GM23338 (cell line): ENCODE results near the gene PPIP5K1. TPM values are rescaled to one million over a fixed set of nuclear protein-coding genes. Genes with fewer than 3 reads are reported as not detected.
A peak's percentile ranks its signal among the peaks of the same experiment; 100 is the strongest.

Source experiments
- ATAC-seq: fragments of 200-7000 bp; cut with Tn5 transposase; 3 replicates; pipeline ENCODE4 v1.9.1; 2020
- DNase-seq: peaks from one replicate; pipeline ENCODE4 v3.0.0-alpha.2; 2015; ENCODE audit warnings: low spot score
- H2AFZ ChIP-seq: fragments of 200-600 bp; sonication (generic); 2 replicates; pipeline ENCODE4 v1.8.0; 2016; ENCODE audit warnings: antibody characterized with exemption, mild to moderate bottlenecking, moderate library complexity
- H3F3A ChIP-seq: fragments of 200-600 bp; sonication (generic); replicated peaks from 2 replicates; pipeline ENCODE4 v1.8.0; 2017; ENCODE audit warnings: antibody characterized with exemption, mixed run types, low read depth
- H3K27ac ChIP-seq: fragments of 200-600 bp; sonication (generic); 2 replicates; pipeline ENCODE4 v1.6.1; 2016; ENCODE audit warnings: low read depth
- H3K27me3 ChIP-seq: fragments of 200-600 bp; sonication (generic); 2 replicates; pipeline ENCODE4 v1.8.0; 2016; ENCODE audit warnings: mild to moderate bottlenecking, mixed run types, moderate library complexity; ENCODE audit not compliant: insufficient read depth
- H3K36me3 ChIP-seq: fragments of 200-600 bp; sonication (generic); 2 replicates; pipeline ENCODE4 v1.8.0; 2016; ENCODE audit warnings: mild to moderate bottlenecking; ENCODE audit not compliant: insufficient read depth
- H3K4me1 ChIP-seq: fragments of 200-600 bp; sonication (generic); 2 replicates; pipeline ENCODE4 v1.8.0; 2016; ENCODE audit warnings: mild to moderate bottlenecking, moderate library complexity; ENCODE audit not compliant: insufficient read depth
- H3K4me2 ChIP-seq: fragments of 200-600 bp; sonication (generic); 2 replicates; pipeline ENCODE4 v1.7.1; 2017; ENCODE audit warnings: mixed run types
- H3K4me3 ChIP-seq: fragments of 200-600 bp; sonication (generic); 2 replicates; pipeline ENCODE4 v1.6.1; 2016; ENCODE audit warnings: mixed run types
- H3K79me2 ChIP-seq: fragments of 200-600 bp; sonication (generic); replicated peaks from 2 replicates; pipeline ENCODE4 v1.8.0; 2017; ENCODE audit warnings: mild to moderate bottlenecking; ENCODE audit not compliant: insufficient read depth
- H3K9me2 ChIP-seq: fragments of 200-600 bp; sonication (generic); 2 replicates; pipeline ENCODE4 v1.8.0; 2017; ENCODE audit not compliant: insufficient read depth
- H4K20me1 ChIP-seq: fragments of 200-600 bp; sonication (generic); replicated peaks from 2 replicates; pipeline ENCODE4 v1.8.0; 2017; ENCODE audit warnings: mild to moderate bottlenecking; ENCODE audit not compliant: insufficient read depth
- H3K27ac Mint-ChIP-seq: 2 replicates; pipeline ENCODE4 v1.8.0; 2020; ENCODE audit warnings: inconsistent platforms, mild to moderate bottlenecking, moderate library complexity, mixed read lengths
- H3K27me3 Mint-ChIP-seq: 3 replicates; pipeline ENCODE4 v1.8.0; 2022; ENCODE audit warnings: low read depth, mild to moderate bottlenecking, moderate library complexity, mixed read lengths, inconsistent platforms; ENCODE audit not compliant: insufficient read depth, poor library complexity
- H3K36me3 Mint-ChIP-seq: 3 replicates; pipeline ENCODE4 v1.8.0; 2021; ENCODE audit warnings: low read depth, mild to moderate bottlenecking, inconsistent platforms, moderate library complexity, mixed read lengths
- H3K4me1 Mint-ChIP-seq: 3 replicates; pipeline ENCODE4 v1.8.0; 2020; ENCODE audit warnings: mild to moderate bottlenecking, inconsistent platforms, mixed read lengths
- H3K4me3 Mint-ChIP-seq: 3 replicates; pipeline ENCODE4 v1.8.0; 2021; ENCODE audit warnings: moderate library complexity, mild to moderate bottlenecking, inconsistent platforms, mixed read lengths
- H3K9me3 Mint-ChIP-seq: 3 replicates; pipeline ENCODE4 v1.8.0; 2020; ENCODE audit warnings: moderate library complexity, mild to moderate bottlenecking, inconsistent platforms, mixed read lengths
- CREB1 ChIP-seq: fragments of 250-450 bp; sonication (Bioruptor Pico); IDR thresholded peaks from 2 replicates; pipeline ENCODE4 v1.5.0; 2020; ENCODE audit warnings: low read depth, mild to moderate bottlenecking, moderate library complexity
- ETS1 ChIP-seq: IDR thresholded peaks from 2 replicates; pipeline ENCODE4 v1.6.1; 2016; ENCODE audit warnings: antibody characterized with exemption
- EZH2 ChIP-seq: fragments of 200-600 bp; sonication (generic); IDR thresholded peaks from one replicate; pipeline ENCODE4 v1.8.0; 2017; ENCODE audit warnings: antibody characterized with exemption, mild to moderate bottlenecking, low read depth; ENCODE audit not compliant: unreplicated experiment
- POLR2AphosphoS5 ChIP-seq: IDR thresholded peaks from 2 replicates; pipeline ENCODE4 v1.6.1; 2016; ENCODE audit warnings: antibody characterized with exemption, low read depth
- REST ChIP-seq: IDR thresholded peaks from one replicate; pipeline ENCODE4 v1.6.1; 2018; ENCODE audit warnings: antibody characterized with exemption; ENCODE audit not compliant: unreplicated experiment
- STAT1 ChIP-seq: IDR thresholded peaks from one replicate; pipeline ENCODE4 v1.6.1; 2016; ENCODE audit warnings: antibody characterized with exemption; ENCODE audit not compliant: unreplicated experiment
- ZNF462 ChIP-seq: fragments of 250-450 bp; sonication (Bioruptor Pico); IDR thresholded peaks from 2 replicates; pipeline ENCODE4 v1.5.0; 2020; ENCODE audit warnings: mild to moderate bottlenecking, moderate library complexity
- polyA plus RNA-seq: library from polyadenylated mRNA; unstranded; fragments of >200 nt; fragmentation: Nextera tagmentation; extraction: Ambion mirVana; gene quantifications from 2 replicates; pipeline ENCODE4 v1.2.1, GENCODE V29; 2016
- total RNA-seq: library from RNA; depleted of rRNA; stranded (reverse); fragments of >200 nt; shearing (Covaris generic); gene quantifications from 2 replicates; pipeline ENCODE4 v1.2.3, GENCODE V29; 2014

The PPIP5K1 gene
- total and polyA plus RNA-seq, 2 experiments from 2014 or later, result 5.8 to 23.5 TPM

- peak within 1 kb of the TSS; percentile 94 for H3K4me3 Mint-ChIP-seq
- Histone ChIP-seq H3K4me1 (peaks cover 19% of the 10 kb centered on the region), H3F3A (no peaks in the 10 kb centered on the region), H3K9me2 (no peaks in the 10 kb centered on the region), H3K36me3 (peaks cover 31% of the 10 kb centered on the region; the same call in 1 of the 2 replicates), H3K4me3 (peak within 1 kb of the TSS; percentile 72), H3K27ac (peak within 1 kb of the TSS; percentile 82), H4K20me1 (peaks cover 8% of the 10 kb centered on the region), H2AFZ (peak within 1 kb of the TSS; percentile 92), H3K4me2 (peak within 1 kb of the TSS; percentile 73), H3K27me3 (no peaks in the 10 kb centered on the region), H3K79me2 (peaks cover 41% of the 10 kb centered on the region)
- TF ChIP-seq EZH2 (no peak), REST (no peak), POLR2AphosphoS5 (peak; percentile 67), ETS1 (no peak), CREB1 (CRISPR knock-in tag) (peak; percentile 95), STAT1 (no peak), ZNF462 (CRISPR knock-in tag) (no peak)
- ATAC-seq (peak; percentile 93), DNase-seq (peak; percentile 99)
- peaks cover 10% of the 10 kb centered on the region for H3K27me3 Mint-ChIP-seq
- peak within 1 kb of the TSS; percentile 99 for H3K27ac Mint-ChIP-seq
- H3K4me1 Mint-ChIP-seq, result peaks cover 31% of the 10 kb centered on the region
- no peaks in the 10 kb centered on the region for H3K9me3 Mint-ChIP-seq
- peaks cover 42% of the 10 kb centered on the region for H3K36me3 Mint-ChIP-seq
These were observed 97.1 kb downstream of the PPIP5K1 start, which contains the start of gene TP53BP1 for GRCh38 chr15:43492673-43493601. Gene TP53BP1, minus strand, starts transcription at chr15:43493156. Its CDS starts 113 bp downstream, at chr15:43493043.
